NOMO-1 treated with dmso at 0.1 percent for 144 hours (cell line): ENCODE measurements around the gene CD9.
A peak's percentile ranks its signal among the peaks of the same experiment; 100 is the strongest.
"Not testable (repeated sequence)": the region's sequence is repeated elsewhere in the genome, so short reads cannot be mapped to it uniquely, and the experiment has no call there.

ENCODE experiments used
- DNase-seq: peaks from one replicate; lab custom pipeline; 2025; ENCODE audit not compliant: unreplicated experiment; lab: John Stamatoyannopoulos, UW

CD9 gene

DNA sequence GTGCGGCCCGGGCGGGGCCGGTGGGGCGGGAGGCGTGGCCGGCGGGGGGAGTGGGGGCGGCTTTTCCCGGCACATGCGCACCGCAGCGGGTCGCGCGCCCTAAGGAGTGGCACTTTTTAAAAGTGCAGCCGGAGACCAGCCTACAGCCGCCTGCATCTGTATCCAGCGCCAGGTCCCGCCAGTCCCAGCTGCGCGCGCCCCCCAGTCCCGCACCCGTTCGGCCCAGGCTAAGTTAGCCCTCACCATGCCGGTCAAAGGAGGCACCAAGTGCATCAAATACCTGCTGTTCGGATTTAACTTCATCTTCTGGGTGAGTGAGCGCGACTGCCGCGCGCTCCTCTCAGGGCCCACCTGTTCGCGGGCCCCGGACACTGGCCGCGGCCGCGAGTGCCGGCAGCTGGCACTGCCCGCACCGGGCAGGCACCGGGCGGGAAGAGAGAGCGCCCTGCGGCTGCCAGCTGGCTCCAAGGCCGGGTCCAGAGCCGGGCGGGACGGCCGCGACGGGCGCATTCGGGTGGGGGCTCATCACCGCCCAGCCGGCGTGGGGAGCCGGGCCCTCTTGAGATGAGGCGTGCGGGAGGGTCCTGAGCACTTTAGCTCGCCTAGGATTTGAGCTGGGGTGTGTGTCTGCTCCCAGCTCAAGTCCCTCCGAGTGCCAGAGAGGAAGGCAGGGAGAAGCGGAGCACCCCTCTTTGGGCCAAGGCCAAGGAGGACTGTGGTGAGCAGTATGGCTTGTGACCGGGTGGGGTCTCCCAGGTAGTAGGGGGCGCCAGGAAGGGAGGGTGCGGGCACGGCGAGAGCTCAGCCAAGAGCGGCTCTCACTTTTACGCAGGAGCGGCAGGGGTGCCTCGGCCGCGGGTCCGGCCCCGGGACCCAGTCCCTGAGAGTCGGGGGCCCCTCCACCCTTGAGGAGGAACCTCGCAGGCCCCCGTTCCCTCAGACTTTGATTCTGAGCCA is at the start of gene CD9:
Gene CD9, plus strand, starts transcription at position 145 of the 957 bp plus-strand sequence. Its CDS starts 100 bp downstream, at position 245.
- DNase-seq = no peak

DNA sequence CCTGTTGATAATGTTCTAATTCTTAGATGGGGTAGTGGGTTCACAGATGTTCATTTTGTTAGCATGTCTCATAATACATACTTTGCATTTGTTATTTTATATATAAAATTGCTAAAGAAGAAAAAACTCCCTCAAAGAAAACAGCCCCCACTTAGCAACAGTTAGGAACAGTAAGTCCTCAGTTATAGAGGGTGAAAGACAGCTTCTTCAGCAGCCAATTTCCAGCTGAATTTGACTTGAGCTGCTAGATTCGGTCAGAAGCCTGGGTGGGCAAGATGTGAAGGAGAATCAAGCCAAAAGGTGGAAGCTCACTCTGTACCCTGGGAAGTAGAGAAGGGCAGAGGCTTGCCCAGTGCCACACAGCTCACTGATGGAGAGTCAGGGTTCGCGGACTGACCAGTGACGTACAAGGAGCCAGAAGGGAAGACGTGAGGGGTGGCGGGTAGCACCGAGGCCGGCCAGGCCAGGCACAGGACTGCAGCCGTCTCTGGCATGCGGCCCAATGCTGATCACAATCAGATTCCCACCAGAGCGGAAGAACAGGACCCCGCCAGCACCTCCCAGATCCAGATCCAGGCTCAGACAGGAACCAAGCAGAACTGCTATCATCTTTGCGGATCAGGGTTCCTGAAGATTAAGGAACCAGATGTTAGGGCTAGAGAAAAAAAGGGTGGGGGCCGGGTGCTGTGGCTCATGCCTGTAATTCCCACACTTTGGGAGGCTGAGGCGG is 45.3 kb upstream of the CD9 start:
- no peak for DNase-seq

DNA sequence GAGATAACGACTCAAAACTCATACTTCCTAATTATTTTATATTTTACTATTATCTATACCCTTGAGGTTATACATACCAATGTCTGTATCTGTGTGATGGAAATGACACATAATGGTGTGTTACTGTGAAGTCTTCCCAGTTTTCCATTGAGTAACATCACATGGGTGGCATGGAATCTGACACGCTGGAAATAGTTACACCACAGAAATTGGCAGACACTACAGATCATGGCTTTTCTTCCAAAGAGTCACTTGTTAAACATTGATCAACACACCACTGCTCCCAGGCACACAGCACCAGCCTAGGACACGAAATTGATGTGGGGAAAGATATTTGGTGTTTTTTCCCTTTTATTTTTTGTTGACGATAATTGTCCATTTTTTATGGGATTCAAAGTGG is 42.7 kb upstream of the CD9 start:
- no peak for DNase-seq

DNA sequence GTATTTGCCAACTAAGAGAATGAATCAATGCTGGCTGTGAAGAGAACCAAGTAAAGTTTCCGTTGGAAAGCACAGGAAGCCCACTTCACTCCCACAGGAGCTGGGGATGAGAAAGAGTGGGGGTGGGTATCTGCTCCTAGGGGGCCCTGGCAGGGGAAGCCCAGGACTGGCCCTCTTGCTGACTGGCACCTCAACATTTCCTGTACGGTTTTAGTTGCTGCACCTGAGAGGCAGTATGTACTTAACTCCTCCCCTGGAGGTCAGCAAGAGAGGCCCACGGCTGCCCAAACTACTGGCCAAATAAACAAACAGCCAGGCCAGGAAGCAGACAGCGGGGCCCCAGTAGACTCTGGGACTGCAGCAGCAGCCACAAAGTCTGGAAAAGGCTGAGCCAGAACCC is 41.9 kb upstream of the CD9 start:
- no peak for DNase-seq

GRCh38 chr12:6158749-6159148 is 41.5 kb upstream of the CD9 start:
- DNase-seq = no peak

DNA sequence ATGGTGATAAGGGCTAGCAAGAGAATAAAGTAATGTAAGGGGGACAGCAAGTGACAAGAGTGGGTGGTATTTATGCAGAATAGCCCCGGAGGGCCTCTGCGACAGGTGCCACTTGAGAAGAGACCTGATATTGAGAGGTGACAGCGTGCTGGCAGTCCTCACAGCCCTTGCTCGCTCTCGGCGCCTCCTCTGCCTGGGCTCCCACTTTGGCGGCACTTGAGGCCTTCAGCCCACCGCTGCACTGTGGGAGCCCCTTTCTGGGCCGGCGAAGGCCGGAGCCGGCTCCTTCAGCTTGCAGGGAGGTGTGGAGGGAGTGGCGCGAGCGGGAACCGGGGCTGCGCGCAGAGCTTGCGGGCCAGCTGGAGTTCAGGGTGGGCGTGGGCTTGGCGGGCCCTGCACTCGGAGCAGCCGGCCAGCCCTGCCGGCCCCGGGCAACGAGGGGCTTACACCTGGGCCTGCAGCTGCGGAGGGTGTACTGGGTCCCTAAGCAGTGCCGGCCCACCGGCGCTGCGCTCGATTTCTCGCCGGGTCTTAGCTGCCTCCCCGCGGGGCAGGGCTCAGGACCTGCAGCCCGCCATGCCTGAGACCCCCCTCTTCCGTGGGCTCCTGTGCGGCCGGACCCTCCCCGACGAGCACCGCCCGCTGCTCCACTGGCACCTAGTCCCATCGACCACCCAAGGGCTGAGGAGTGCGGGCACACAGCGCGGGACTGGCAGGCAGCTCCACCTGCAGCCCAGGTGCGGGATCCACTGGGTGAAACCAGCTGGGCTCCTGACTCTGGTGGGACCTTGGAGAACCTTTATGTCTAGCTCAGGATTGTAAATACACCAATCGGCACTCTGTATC is 40.8 kb upstream of the CD9 start:
- DNase-seq = not testable (repeated sequence)

DNA sequence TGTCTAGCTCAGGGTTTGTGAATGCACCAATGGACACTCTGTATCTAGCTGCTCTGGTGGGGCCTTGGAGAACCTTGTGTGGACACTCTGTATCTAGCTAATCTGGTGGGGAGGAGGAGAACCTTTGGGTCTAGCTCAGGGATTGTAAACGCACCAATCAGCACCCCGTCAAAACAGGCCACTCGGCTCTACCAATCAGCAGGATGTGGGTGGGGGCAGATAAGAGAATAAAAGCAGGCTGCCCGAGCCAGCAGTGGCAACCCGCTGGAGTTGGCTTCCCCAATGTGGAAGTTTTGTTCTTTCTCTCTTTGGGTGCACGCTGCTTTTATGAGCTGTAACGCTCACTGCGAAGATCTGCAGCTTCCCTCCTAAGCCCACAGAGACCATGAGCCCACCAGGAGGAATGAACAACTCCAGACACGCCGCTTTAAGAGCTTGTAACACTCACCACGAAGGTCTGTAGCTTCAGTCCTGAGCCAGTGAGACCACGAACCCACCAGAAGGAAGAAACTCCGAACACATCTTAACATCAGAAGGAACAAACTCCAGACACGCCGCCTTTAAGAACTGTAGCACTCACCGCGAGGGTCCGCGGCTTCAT is 40.1 kb upstream of the CD9 start:
- DNase-seq = not testable (repeated sequence)

DNA sequence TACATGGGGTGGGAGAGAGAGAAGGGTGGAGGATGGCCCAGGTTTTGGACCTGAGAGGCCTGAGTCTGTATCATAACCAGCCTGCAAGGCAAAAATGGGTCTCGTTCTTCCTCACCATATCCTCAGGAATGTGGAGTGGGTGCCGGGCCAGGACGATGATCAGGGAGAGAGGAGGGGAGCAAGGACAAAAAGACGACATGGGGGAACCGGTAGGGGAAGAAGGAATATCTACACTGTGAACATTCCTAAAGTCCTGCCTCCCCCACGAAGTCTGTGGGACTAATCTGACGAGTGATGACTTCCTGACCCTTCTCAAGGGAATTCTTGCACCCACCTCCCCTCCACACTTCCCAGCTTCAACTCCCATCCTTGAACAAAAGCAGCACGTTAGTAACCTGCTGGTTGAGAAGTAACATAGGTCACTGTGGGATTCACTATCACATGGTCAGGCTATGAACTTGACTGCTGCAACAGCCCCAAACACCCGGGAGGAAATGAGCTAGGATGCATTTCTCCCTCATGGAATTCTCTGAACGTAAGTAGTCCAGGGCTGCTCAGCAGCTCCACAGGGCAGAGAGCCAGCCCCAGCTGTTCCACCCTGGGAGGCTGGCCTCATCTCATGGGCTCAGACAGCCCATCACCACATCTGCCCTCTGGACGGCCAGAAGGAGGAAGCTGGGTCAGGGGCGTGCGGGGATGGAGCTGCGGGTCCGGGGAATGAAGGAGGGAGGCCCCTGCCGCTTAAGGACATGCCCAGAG is 38.9 kb upstream of the CD9 start:
- DNase-seq = no peak

- no peak for DNase-seq
Observed at GRCh38 chr12:6163416-6164060, 36.7 kb upstream of the CD9 start.

GRCh38 chr12:6165395-6165794 is 34.8 kb upstream of the CD9 start:
- DNase-seq = no peak

DNA sequence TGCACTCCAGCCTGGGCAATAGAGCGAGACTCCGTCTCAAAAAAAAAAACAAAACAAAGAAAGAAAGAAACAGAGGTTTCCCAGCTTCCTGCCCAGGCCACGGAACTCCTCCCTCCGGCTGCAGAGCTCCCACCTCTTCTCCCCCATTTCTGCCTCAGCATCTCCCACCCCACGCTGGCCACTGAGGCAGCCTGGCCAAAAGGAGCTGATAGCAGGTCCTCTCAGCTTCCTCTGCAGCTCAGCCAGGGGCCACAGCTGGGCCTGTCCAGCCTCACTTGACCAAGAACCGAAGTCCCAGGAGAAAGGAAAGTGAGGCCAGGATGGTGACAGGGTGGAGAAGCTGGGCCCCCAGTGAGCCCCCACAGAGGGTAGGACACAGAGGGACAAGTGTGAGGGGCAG is 33.4 kb upstream of the CD9 start:
- no peak for DNase-seq

GRCh38 chr12:6167327-6168280 is 32.6 kb upstream of the CD9 start:
- DNase-seq = peak; percentile 81

- no peak for DNase-seq
Observed at GRCh38 chr12:6171409-6172015, 28.7 kb upstream of the CD9 start.

DNA sequence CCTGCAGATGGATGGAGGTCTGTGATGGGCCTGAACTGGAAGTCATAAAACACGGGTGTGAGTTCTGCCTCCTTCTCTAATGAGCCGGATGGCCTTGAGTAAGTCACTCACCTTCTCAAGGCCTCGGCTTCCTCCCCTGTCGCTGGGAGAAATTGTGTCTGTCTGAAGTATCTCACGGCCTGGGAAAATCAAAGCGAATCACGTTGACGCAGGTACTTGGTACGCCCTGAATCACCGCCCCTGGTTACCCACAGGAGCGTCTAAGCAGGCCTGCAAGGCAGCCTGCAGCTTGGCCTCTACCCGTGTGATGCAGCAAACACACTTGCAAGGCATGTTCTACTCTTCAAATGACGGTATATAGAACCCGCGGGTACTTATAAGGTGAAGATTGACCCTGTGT is 28.1 kb upstream of the CD9 start:
- no peak for DNase-seq

- DNase-seq = no peak
Observed at GRCh38 chr12:6172862-6173261, 27.3 kb upstream of the CD9 start.

DNA sequence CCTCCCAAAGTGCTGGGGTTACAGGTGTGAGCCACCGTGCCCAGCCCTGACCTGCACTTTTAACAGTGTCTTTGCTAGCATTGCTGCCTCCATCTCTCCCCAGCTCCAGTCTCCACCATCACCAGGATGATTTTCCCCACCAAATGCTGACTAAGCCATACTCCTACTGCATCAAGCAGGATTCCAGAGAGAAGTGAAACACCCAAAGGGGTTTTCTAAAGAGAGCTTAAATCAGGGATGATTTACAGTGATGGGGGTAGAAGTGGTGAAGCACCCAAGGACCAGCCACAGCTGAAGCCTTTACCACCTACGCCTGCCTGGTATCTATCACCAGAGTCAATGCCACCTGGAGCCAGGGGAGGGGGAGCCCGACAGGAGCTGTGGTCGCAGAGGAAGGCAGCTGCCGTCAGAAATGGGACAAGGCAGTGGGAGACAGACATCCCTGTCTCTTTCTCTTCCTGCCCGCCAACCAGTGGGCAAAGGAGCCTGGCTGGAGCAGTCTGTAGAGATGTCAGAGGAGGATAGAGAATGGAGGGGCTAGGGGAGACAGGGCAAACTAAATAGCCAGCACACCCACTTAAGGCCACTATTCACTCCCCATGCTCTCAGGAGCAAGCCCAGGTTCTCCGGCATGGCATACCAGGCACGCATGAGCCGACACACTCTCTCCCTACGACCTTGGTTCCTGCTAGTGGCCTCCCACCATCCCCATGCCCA is 22.4 kb upstream of the CD9 start:
- DNase-seq = no peak

GRCh38 chr12:6178981-6179761 is 21.0 kb upstream of the CD9 start:
- no peak for DNase-seq
